Suppressor macrophage treated with lipopolysaccharide for 4 hours (primary cell): Measurements from ENCODE around the gene KLHL7.
"Not testable (repeated sequence)": the region's sequence is repeated elsewhere in the genome, so short reads cannot be mapped to it uniquely, and the experiment has no call there.

ENCODE experiments used
- DNase-seq: peaks from one replicate; pipeline ENCODE4 v3.0.0-alpha.2; 2020

Gene KLHL7

DNA sequence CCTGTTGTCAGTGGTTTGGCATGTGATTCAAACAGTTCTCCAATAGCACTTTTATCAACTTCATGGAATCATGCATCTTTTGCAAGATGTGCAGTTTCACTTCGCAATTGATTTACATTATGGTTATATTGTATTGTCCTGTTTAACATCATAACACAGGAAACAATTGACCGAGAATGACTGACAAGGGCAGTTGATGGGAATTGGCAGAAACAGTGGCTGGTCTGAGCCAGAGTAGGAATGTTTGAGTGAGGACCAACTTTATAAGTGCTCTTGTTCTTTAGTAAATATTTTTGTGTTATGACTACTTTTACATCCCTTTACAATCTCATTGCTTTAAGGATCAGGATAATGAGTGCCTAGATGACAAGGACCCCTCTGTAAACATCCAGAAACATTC lies 2.2 kb downstream of the KLHL7 start:
- DNase-seq = no peak

DNA sequence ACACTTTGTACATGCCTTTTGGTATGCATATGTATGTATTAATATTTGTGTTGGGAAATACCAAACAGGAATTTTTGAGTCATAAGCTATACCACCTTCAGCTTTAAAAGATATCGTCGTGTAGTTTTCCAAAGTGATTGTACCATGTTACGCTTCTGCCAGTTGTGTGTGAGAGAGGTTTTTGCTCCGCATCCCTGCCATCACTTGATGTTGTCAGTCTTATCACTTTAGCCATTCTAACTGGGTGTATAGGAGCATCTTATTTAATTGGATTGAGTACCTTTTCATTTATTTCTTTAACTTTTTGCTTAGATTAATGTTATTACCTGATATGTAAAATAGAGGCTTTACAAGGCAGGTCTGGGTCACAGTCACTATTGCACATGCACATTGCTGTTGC lies 3.4 kb downstream of the KLHL7 start:
- DNase-seq = no peak

DNA sequence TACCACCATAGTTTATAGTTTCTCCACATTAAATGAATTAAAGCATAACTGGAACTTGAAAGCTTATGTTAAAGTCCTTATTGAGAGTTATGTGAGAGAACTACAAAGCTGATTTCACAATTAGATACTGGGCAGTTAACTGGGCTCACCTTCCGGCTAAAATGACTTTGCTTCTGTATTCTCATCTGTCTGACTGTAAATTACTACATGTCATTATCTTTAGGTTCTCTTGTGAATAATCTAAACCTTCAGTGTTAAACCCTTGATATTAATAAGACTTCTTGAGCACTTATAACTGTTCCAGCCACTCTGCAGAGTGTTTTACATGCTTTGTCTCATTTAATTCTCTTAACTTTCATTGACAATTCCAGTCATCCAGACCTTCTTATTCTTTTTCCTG lies 3.9 kb downstream of the KLHL7 start:
- DNase-seq = no peak

DNA sequence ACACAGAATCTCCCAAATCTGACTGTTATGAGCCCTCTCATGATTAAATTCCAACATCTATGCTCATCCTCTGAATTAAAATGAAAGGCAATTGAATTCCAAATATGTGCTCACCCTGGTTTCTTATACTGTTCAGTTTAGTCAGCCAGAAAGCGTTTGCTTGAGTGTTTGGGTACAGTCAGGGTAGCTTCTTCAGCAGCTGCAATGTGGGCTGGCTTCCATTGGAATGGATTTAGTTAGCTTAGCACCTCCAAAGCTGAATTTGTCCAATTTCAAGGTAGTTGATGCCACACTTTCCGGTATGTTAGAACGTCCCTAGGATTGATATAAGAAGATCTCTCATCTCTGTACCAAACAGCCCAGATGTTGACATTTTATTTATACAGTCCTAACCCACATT lies 9.3 kb downstream of the KLHL7 start:
- no peak for DNase-seq

DNA sequence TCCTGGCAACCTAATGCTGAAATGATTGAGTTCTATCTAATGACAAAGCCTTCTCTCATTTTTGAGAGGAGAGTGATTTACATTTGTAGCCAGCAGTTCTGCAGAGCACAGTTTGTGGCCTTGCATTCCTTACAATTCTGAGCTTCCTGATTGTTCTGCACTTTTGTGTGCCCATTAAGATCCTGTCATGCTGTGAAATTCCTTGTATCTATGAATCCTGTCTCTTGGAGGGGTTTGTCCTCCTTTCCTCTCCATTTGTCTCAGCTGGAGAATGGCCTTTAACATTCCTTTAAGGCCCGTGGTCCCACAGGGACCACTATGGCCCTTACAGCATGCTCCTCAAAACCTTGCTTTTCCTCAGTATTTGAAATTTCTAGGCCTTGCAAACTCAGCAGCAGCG lies 10.4 kb downstream of the KLHL7 start:
- DNase-seq = no peak

DNA sequence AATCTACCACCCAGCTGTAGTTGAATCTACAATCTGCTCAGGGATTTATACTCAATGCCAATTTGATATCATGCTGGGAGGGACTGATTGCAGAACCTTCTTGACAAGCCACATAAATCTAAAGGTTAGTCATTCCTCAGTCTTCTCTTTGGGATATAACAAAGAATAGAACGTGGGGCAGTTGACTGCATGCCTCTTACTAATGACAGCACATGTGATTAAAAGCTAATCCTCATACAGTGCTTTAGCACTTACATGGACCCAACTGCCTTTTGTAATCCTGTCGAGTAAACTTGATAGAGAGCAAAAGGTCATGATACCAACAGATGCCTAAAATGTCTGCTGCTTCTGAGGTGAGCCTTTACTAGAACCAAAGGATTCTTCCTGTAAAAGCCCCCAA lies 12.3 kb downstream of the KLHL7 start:
- no peak for DNase-seq

DNA sequence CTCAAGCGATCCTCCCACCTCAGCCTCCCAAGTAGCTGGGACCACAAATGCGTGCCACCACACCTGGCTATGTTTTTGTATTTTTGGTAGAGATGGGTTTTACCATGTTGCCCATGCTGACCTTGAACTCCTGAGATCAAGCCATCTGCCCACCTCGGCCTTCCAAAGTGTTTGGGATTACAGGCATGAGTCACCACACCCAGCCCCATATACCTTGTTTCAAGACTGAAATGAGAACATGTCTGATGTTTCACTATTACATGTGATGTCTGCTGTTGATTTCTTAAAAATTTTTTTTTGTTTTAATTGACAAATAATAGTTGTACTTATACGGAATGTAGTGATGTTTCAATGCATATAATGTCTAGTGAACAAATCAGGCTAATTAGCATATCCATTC lies 14.5 kb downstream of the KLHL7 start:
- no peak for DNase-seq

DNA sequence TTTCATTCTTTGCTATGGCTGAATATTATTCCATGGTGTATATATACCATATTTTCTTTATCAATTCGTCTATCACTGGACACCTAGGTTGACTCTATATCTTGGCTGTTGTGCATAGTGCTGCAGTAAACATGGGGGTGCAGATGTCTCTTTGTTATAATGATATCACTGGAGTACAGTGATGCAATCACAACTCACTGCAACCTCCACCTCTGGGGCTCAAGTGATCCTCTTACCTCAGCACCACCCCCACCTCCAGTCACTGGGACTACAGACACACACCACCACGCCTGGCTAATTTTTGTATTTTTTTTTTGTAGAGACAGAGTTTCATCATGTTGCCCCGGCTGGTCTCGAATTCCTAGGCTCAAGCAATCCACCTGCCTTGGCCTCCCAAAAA lies 15.6 kb downstream of the KLHL7 start:
- no peak for DNase-seq

DNA sequence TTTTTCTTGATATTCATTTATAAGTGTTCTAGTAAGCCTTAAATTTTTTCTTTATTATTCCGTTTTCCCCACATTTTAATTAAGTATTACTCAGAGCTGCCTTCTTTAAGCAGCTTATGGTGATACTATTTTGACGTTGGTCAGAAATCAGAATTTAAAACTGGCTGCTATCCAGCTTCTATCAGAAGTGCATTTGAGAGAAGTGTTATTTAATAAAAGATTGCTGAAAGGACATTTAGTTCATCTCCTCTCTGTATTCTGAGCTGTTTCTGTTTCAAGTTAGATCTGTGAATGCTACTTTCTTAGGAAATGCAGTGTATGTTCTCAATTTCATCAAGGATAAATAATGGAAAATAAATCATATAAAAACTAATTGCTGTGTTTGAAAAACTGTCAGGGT lies 17.4 kb downstream of the KLHL7 start:
- DNase-seq = no peak

DNA sequence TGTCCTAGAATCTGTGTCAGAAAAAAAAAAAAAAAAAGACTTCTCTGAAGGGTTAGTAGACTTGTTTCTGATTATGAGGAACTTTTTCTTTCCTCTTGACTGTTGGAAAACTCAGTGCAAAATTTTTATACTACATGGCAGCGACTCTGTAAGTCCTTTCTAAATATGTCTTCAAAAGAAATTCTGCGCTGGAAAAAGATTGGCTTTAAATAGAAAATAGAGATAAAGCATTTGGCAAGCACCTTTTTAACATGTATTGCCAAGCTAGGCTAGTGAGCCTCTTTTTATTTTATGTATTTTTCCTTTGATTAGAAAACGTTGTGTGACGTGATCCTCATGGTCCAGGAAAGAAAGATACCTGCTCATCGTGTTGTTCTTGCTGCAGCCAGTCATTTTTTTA lies 17.9 kb downstream of the KLHL7 start:
- no peak for DNase-seq

DNA sequence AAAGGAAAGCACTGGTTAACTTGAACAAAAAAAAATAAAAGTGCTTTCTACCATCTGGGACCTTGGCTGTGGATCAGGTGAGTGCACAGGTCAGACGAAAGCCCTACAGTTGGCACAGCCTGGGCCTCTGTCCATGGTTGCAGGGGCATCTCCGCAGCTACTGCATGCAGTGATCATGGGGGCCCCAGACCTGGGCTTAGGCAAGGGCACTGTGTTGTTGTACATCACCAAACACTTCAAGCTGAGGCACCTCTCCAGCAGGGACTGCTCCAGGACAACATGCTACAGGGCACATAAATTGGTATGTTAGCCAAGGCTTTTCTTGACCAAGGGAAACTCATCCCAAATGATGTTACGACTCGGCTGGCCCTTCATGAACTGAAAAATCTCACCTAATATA lies 23.5 kb downstream of the KLHL7 start:
- DNase-seq = no peak

DNA sequence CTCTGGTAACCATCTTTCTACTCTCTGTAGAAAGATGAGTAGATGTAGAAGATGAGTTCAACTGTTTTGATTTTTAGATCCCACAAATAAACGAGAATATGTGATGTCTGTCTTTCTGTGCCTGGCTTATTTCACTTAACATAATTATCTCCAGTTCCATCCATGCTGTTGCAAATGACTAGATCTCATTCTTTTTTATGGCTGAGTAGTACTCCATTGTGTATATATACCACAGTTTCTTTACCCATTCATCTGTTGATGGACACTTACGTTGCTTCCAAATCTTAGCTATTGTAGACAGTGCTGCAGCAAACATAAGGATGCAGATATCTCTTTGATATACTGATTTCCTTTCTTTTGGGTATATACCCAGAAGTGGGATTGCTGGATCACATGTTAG lies 26.2 kb downstream of the KLHL7 start:
- not testable (repeated sequence) for DNase-seq

DNA sequence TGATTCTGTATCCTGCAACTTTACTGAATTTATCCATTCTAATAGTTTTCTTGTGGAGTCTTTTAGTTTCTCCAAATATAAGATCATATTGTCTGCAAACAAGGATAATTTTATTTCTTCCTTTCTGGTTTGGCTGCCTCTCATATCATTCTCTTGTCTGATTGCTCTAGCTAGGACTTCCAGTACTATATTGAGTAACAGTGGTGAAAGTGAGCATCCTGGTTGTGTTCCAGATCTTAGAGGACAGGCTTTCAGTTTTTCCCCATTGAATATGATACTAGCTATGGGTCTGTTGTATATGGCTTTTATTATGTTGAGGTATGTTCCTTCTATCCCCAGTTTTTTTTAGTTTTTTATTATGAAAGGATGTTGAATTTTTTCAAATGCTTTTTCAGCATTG lies 28.2 kb downstream of the KLHL7 start:
- no peak for DNase-seq

DNA sequence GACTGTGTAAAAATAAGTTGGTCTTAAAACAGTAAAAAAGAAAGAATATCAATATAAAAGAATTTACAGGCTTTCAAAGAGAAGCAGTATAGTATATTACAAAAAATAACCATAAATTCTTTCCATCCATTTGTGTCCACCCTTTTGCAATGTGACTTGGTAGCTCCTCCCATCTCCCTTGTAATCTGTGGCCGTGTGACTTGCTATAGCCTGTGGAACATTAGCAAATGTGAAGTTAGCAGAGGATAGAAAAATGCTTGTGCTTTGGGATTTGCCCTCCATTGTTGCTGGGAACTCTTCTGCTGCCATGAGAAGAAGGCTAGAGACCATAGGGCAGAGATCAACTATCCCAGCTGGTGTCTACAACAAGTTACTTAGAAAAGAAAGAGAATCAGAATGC lies 30.2 kb downstream of the KLHL7 start:
- DNase-seq = no peak

DNA sequence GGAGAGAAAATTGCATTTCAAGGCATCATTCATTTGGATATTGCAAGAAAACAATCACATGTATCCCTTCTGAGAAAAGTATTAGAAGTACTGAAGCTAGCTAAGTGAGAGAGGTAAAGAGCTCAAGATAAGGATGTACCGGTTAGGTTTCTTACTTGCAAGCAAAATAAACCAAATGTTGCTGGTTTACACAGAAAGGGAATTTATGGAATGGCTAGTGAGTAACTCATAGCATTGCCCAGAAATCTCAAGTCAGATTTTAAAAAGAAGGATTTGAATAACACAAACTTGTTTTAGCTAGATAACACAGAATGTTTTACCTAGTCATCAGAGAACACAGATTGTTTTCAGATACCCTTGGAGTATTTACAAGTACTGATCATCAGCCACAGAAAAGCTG lies 30.6 kb downstream of the KLHL7 start:
- DNase-seq = no peak

DNA sequence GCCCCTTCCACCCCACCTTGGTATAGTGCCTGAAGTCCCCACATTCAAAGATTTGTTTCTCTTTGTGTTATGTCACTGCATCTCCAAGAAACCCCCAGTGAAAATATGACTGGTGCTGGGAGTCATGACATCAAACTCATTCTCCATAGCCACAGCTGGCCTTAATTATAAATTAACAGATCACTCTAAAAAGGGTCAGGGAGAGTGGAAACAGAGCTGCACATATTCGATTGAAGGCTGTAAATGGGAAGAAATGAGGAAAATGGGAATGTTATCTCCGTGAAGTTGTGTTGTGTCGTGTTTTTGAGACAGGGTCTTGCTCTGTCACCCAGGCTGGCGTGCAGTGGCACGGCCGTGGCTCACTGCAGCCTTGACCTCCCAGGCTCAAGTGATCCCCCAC lies 52.1 kb downstream of the KLHL7 start:
- DNase-seq = no peak

DNA sequence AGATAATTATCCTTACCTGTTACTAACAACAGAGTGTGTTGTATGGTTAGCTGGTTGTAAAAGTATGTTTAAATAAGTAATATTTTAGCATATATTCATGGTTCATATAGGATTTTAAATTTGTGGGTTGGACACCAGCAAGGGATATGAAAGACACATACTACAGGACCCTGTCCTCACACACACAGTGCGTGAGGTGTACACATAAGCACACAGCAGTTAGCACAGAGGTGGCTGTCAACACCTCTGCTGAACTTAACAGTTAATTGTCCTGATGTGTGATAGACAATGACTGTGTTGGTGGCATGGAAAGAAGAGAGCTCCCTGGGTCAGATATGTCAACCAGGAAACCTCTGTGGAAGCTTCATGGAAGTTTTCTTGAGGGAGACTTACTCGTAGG lies 53.0 kb downstream of the KLHL7 start:
- DNase-seq = no peak

DNA sequence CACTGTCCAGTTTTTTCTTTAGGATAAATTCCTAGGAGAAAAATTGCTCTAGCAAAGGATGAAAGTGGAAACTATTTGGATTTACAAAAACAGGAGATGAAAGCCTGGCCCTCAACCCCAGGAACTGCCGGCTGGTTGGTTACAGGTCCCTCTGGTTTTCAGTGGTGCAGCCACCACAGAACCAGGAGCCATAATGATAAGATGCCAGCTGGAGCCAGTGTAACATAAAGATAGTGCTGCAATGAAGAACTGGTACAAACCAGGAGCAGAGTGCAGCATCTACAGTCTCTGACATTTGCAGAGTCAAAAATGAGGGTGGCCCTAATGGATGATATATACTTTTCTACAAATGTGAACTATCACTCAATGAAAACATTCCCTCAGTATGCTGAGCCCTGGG lies 55.9 kb downstream of the KLHL7 start:
- DNase-seq = no peak

DNA sequence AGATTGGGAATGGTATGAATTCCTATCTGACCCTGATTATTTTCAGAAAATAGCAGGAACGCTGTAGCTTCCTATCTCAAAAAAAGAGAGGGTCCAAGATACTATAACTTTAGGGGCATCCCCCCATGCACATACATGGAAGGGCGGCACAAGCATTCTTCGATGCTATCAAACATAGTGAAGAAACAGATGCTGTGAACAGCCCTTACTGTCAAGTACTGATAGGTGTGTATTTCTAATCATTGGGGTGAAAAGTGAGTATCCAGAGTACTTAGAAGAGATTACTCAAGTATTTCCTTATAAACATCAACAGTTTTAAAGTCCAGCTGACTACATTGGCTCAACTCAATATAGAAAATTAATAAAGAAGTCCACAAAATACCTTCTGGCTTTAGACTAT lies 59.3 kb downstream of the KLHL7 start:
- no peak for DNase-seq

DNA sequence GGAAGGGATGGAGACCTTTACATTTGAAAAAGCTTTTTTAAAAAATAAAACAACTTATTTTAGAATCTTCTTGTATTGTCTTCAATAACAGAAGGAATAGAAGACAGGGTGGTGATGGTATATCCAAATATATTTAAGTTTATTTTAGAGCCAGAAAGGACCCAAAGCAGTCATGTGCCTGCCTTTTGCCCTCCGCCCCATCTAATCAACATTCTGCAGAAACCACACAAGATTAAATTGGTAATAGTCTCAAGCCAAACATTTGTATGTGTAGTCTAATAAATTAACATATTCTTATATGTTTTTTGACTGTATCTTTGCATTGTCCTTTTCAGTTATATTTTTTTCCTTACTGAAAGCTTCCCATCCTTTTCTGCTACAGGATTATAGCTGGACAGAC lies 59.7 kb downstream of the KLHL7 start:
- no peak for DNase-seq

DNA sequence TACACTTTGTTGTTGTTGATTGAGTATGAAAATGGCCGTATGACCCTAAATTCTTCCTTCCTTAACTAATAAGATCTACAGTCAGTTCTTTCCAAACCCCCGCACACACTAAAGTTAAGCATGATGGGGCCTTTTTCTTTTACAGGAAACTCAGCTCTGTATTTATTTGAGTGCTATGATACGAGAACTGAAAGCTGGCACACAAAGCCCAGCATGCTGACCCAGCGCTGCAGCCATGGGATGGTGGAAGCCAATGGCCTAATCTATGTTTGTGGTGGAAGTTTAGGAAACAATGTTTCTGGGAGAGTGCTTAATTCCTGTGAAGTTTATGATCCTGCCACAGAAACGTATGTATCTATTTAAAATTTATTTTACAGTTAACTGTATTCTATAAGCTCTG lies 62.1 kb downstream of the KLHL7 start:
- no peak for DNase-seq

DNA sequence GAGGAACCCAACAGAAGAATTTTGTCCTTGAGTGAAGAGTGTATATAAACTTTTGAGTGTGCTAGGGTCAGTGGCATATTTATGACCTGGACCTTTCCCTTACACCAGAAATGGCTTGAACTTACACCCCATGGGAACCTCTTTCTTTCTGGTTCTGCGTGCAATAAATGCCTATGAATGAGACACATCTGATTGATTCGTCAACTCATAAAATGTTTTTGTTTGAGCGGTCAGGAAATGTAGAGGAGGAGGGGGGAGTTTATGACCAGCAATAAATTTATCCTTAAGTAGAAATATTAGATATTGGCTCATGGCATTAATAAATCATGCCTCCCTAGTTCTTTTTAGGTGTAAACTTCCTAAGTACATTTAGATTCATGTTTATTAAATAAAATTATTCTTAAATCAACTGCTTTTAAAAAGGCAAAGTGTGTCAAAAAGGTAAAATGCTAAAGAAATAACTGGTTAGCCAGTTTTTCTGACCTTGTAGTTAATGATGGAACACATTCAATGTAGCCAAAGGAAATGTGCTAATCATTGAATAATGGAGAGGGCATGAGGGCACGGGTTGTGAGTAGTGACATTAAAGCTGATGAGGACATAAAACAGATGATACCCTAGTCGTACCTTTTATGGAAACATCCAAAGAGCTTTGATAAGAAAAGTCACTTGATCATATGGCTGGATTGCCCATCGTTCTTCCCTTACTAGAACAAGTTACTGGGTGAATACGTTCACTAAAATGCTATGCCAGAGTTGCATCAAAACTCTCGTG lies 62.7 kb downstream of the KLHL7 start:
- DNase-seq = no peak

DNA sequence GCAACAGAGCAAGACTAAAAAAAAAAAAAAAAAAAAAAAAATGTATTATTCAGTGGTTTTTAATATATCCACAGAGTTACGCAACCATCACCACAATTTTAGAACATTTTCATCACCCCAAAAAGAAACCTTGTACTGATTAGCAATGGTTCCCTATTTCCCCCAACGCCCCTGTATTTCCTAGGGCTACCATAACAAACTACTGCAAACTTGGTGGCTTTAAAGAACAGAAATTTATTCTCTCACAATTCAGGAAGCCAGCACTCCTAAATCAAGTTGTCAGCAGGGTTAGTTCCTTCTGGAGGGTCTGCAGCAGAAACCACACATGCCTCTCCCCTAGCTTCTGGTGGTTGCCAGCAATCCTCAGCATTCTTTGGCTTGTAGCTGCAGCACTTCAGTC lies 70.4 kb downstream of the KLHL7 start:
- peak; percentile 29 for DNase-seq

DNA sequence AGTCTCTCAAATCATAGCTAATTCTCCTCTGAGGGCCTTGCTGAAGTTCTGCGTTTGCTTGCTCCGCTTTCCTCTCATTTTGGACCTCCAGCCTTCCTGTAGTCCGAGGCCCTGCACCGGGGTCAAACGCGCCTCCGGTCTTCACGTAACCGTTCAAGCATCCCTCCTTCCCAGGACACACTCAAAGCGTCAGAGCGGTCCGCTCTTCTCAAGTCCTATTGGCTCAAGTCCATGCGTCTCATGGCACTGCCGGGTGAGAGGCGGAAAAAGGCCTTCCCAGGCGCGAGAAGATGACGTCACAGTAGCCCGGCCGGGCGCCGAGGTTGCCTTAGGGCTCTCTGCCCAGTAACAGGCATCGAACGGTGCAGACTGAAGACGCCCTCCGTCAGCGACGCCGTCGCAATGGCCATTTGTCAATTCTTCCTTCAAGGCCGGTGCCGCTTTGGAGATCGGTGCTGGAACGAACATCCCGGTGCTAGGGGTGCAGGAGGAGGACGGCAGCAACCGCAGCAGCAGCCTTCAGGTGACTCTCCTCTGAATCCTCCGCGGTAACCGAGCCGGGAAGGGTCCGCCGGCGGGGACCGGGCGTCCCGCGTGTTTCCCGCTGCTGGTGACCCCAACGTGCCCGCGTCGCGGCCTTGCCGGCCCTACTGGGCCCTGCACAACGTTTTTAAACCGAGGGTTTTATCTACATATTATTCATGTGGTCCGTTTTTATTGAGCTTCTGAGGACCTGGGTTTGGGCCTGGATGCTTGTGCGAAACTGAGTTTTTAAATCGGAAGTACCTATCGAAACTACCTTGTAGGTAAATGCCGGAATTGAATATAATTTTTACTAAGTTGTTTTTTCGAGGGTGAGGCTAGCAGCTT lies 76.3 kb downstream of the KLHL7 start, which contains the start of gene NUP42:
Gene NUP42 (plus strand): TSS at position 365 of the 870 bp plus-strand sequence. CDS start 38 bp downstream, at position 403.
- DNase-seq = peak; percentile 99
